Panc1 (cell line): Measurements from ENCODE around the gene CYSTM1.

Source experiments
- POLR2AphosphoS5 ChIP-seq: IDR thresholded peaks from 2 replicates; pipeline ENCODE4 v1.6.1; 2012; ENCODE audit warnings: mild to moderate bottlenecking, low read depth, low read length, moderate library complexity
- SIN3A ChIP-seq: IDR thresholded peaks from 2 replicates; pipeline ENCODE4 v1.6.1; 2012; ENCODE audit warnings: low read depth, mild to moderate bottlenecking, low read length, moderate library complexity, borderline replicate concordance; ENCODE audit not compliant: insufficient read depth
- TF ChIP-seq, protein P1 (sequence below): fragments of 450-650 bp; IDR thresholded peaks from 2 replicates; pipeline ENCODE4 v1.5.1; 2017; ENCODE audit warnings: mild to moderate bottlenecking

DNA sequence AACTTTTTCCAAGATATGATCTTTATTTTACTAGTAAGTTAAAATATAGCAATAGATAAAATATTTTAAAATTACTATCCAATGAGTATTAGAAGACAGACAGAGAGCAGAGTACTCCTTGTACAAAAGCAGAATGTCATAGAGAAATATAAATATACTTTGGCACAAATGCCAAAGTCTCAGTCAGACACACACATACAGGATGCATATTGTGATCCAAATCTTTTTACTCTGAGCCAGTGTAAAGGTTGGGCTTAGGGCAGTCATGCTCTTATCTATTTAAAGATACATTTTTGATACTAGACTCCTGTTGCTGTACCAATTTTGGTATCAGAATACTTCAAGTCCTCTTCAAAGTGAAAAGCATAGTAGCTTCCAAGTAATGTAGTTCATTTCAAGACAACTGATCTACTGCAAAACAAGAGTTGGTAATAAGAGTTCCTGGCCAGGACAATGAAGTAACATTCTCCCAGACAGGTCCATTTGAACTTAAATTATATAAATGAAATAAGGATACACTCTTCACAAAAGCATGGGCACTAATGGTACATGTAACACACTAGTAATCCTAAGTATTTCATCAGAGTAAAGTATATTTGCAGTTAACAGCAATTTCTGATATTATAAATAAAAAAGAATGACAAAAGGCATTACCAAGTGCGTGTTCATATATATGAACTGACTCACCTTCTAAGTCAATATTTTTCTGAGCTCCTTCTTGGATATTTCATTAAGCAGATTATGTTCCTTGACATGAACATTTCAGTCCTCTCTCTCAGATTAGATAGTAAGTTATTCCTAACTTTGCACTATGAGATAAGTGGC is 117.4 kb downstream of the CYSTM1 start:
- TF ChIP-seq POLR2AphosphoS5 (no peak), SIN3A (no peak)
- TF ChIP-seq, protein P1, sequence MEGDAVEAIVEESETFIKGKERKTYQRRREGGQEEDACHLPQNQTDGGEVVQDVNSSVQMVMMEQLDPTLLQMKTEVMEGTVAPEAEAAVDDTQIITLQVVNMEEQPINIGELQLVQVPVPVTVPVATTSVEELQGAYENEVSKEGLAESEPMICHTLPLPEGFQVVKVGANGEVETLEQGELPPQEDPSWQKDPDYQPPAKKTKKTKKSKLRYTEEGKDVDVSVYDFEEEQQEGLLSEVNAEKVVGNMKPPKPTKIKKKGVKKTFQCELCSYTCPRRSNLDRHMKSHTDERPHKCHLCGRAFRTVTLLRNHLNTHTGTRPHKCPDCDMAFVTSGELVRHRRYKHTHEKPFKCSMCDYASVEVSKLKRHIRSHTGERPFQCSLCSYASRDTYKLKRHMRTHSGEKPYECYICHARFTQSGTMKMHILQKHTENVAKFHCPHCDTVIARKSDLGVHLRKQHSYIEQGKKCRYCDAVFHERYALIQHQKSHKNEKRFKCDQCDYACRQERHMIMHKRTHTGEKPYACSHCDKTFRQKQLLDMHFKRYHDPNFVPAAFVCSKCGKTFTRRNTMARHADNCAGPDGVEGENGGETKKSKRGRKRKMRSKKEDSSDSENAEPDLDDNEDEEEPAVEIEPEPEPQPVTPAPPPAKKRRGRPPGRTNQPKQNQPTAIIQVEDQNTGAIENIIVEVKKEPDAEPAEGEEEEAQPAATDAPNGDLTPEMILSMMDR, result no peak
